MM.1S (cell line): Measurements from ENCODE around the gene ZBTB46.

Source experiments
- DNase-seq: peaks from one replicate; pipeline ENCODE4 v3.0.0-alpha.2; 2015
- H2AFZ ChIP-seq: fragments of 300-600 bp; sonication (generic); 2 replicates; pipeline ENCODE4 v1.6.0; 2016; ENCODE audit warnings: antibody characterized with exemption, low read length
- H3F3A ChIP-seq: fragments of 300-600 bp; sonication (generic); 2 replicates; pipeline ENCODE4 v1.6.1; 2016; ENCODE audit warnings: mild to moderate bottlenecking, antibody characterized with exemption, low read length, moderate library complexity, mixed read lengths; ENCODE audit not compliant: insufficient read depth
- H3K27ac ChIP-seq: fragments of 300-600 bp; sonication (generic); 2 replicates; pipeline ENCODE4 v1.5.1; 2016; ENCODE audit warnings: mild to moderate bottlenecking, low read length
- H3K27me3 ChIP-seq: fragments of 300-600 bp; sonication (generic); replicated peaks from 2 replicates; pipeline ENCODE4 v1.6.0; 2016; ENCODE audit warnings: low read length; ENCODE audit not compliant: insufficient read depth
- H3K36me3 ChIP-seq: fragments of 300-600 bp; sonication (generic); replicated peaks from 2 replicates; pipeline ENCODE4 v1.6.1; 2016; ENCODE audit warnings: mild to moderate bottlenecking, low read length, mixed read lengths; ENCODE audit not compliant: insufficient read depth
- H3K4me1 ChIP-seq: fragments of 300-600 bp; sonication (generic); 2 replicates; pipeline ENCODE4 v1.6.1; 2016; ENCODE audit warnings: low read length, mixed read lengths
- H3K4me2 ChIP-seq: fragments of 300-600 bp; sonication (generic); 2 replicates; pipeline ENCODE4 v1.6.0; 2016; ENCODE audit warnings: low read depth, low read length
- H3K4me3 ChIP-seq: fragments of 300-600 bp; sonication (generic); 2 replicates; pipeline ENCODE4 v1.5.1; 2016; ENCODE audit warnings: low read length, mixed read lengths
- H3K79me2 ChIP-seq: fragments of 300-600 bp; sonication (generic); 2 replicates; pipeline ENCODE4 v1.6.1; 2016; ENCODE audit warnings: mixed run types, low read length, mixed read lengths
- H3K9ac ChIP-seq: fragments of 300-600 bp; sonication (generic); 2 replicates; pipeline ENCODE4 v1.6.1; 2016; ENCODE audit warnings: low read length, mixed read lengths
- H3K9me2 ChIP-seq: fragments of 300-600 bp; sonication (generic); replicated peaks from 2 replicates; pipeline ENCODE4 v1.6.1; 2016; ENCODE audit warnings: mild to moderate bottlenecking, low read length, mixed read lengths; ENCODE audit not compliant: insufficient read depth
- H3K9me3 ChIP-seq: fragments of 300-600 bp; sonication (generic); replicated peaks from 2 replicates; pipeline ENCODE4 v1.6.1; 2016; ENCODE audit warnings: mild to moderate bottlenecking, low read length, mixed read lengths; ENCODE audit not compliant: insufficient read depth
- H4K20me1 ChIP-seq: fragments of 300-600 bp; sonication (generic); 2 replicates; pipeline ENCODE4 v1.6.1; 2016; ENCODE audit warnings: mild to moderate bottlenecking, low read length, moderate library complexity, mixed read lengths; ENCODE audit not compliant: insufficient read depth
- CTCF ChIP-seq: fragments of 300-600 bp; sonication (generic); IDR thresholded peaks from 2 replicates; pipeline ENCODE4 v1.5.1; 2016; ENCODE audit warnings: antibody characterized with exemption, low read length, mixed read lengths
- EZH2 ChIP-seq: fragments of 300-600 bp; sonication (generic); optimal IDR thresholded peaks from 2 replicates; pipeline ENCODE3; 2017; ENCODE audit warnings: low read depth, mild to moderate bottlenecking, antibody characterized with exemption, low read length, mixed read lengths
- EZH2phosphoT487 ChIP-seq: fragments of 300-600 bp; sonication (generic); IDR thresholded peaks from 2 replicates; pipeline ENCODE4 v1.6.1; 2018; ENCODE audit warnings: antibody characterized with exemption, low read length

The ZBTB46 gene

GRCh38 chr20:63737695-63737944 lies 93.4 kb downstream of the ZBTB46 start:
- H3K27me3 ChIP-seq = no peaks in the 10 kb centered on the region
- peaks cover 15% of the 10 kb centered on the region for H3K4me1 ChIP-seq
- no peak for DNase-seq

GRCh38 chr20:63736893-63737694 lies 94.0 kb downstream of the ZBTB46 start:
- Histone ChIP-seq H3K27ac (peak overlapping the region; percentile 93), H3K79me2 (peaks cover 63% of the 10 kb centered on the region), H3K36me3 (no peaks in the 10 kb centered on the region), H3K27me3 (no peaks in the 10 kb centered on the region), H3K4me3 (peak overlapping the region; percentile 86), H4K20me1 (no peaks in the 10 kb centered on the region), H3K4me2 (peak overlapping the region; percentile 94), H3K9me3 (no peaks in the 10 kb centered on the region), H3K9me2 (no peaks in the 10 kb centered on the region), H2AFZ (no peak overlapping the region), H3F3A (peaks cover 20% of the 10 kb centered on the region), H3K9ac (peak overlapping the region; percentile 88), H3K4me1 (peaks cover 20% of the 10 kb centered on the region)
- TF ChIP-seq CTCF (peak; percentile 11; the same call in 1 of the 2 replicates), EZH2 (no peak)
- peak; percentile 62 for DNase-seq

More at GRCh38 chr20:63737695-63737944, 93.4 kb downstream of the ZBTB46 start:
- Histone ChIP-seq H3F3A (peaks cover 20% of the 10 kb centered on the region), H3K79me2 (peaks cover 57% of the 10 kb centered on the region), H3K36me3 (no peaks in the 10 kb centered on the region), H2AFZ (no peak overlapping the region), H4K20me1 (no peaks in the 10 kb centered on the region), H3K4me3 (peak overlapping the region; percentile 86), H3K9me3 (no peaks in the 10 kb centered on the region), H3K4me2 (peak overlapping the region; percentile 94; the same call in 1 of the 2 replicates), H3K9me2 (no peaks in the 10 kb centered on the region), H3K27ac (peak overlapping the region; percentile 93), H3K9ac (peak overlapping the region; percentile 88)
- TF ChIP-seq EZH2phosphoT487 (no peak), EZH2 (no peak), CTCF (no peak)

DNA sequence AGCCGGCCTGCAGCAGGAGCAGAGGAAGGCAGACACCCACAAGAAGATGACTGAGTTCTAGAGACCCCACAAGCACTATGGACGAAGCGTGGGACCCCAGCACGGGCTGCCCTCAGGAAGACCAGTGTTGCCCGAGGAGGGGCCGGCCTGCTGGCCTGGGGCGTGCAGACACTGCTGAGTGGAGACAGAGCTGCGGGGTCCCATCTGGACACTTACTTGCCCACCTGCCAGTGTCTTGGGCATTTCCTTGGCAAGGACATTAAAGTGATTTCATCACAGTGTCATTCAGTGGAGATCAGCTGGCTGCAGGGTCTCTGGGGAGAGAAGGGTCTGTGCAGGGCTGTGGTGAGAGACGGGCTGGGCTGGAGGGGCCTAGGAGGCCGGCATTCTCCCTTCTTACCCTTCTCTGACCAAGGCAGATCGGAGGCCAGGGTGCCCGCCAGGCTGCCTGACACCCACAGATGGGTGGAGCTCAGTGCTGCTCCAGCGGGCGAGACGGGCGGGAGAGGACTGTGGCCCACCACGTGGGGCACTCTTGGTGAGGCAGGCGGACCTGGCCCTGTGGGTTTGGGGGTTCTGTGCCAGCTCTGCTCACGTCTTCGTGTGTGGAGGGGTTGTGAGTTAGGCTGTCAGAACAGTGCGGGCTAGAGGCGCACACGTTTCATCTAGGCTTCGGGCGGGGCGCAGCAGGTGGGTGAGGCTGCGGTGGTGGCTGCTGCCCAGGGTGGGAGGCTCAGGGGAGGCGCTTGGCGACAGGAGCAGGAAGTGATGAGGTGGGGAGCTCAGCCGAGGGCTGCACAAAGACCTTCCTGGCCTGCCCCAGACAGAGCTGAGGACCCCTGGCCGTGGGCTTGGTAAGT lies 95.0 kb downstream of the ZBTB46 start, which contains the start of gene LIME1:
LIME1 (plus strand) TSS at position 806 of the 860 bp plus-strand sequence. CDS start 886 bp downstream, outside the sequence.
- no peaks in the 10 kb centered on the region for H3K9me3 ChIP-seq
- H3K4me3 ChIP-seq = peak within 1 kb of the TSS; percentile 86
- peak within 1 kb of the TSS; percentile 93 for H3K27ac ChIP-seq
- peaks cover 72% of the 10 kb centered on the region for H3K79me2 ChIP-seq
- H3K4me1 ChIP-seq = peaks cover 30% of the 10 kb centered on the region
- peak; percentile 15; the same call in 1 of the 2 replicates for TF ChIP-seq CTCF
- no peak for TF ChIP-seq EZH2phosphoT487
- no peak within 1 kb of the TSS for H2AFZ ChIP-seq
- H3F3A ChIP-seq = peaks cover 28% of the 10 kb centered on the region
- peak; percentile 92 for DNase-seq
- no peaks in the 10 kb centered on the region for H3K36me3 ChIP-seq
- H3K9ac ChIP-seq = peak within 1 kb of the TSS; percentile 88
- H4K20me1 ChIP-seq = no peaks in the 10 kb centered on the region
- H3K27me3 ChIP-seq = no peaks in the 10 kb centered on the region
- no peaks in the 10 kb centered on the region for H3K9me2 ChIP-seq
- H3K4me2 ChIP-seq = peak within 1 kb of the TSS; percentile 94
